WTC11 (cell line): ENCODE data around the gene DYNLRB2. TPM values are rescaled to one million over a fixed set of nuclear protein-coding genes. Genes with fewer than 3 reads are reported as not detected.

Experiments used
- ATAC-seq: fragments of 200-7000 bp; cut with Tn5 transposase; 2 replicates; pipeline ENCODE4 v1.10.0; 2021; ENCODE audit warnings: mild to moderate bottlenecking, moderate library complexity
- CTCF ChIA-PET: fragments of 300-600 bp; sonication (Branson Sonifier 250); formaldehyde crosslinking; loops from one replicate; lab custom pipeline; 2021; ENCODE audit warnings: antibody characterized with exemption; lab: Charles Lee
- POLR2A ChIA-PET: fragments of 350-600 bp; sonication (Branson Sonifier 250); formaldehyde crosslinking; loops from one replicate; lab custom pipeline; 2021; ENCODE audit warnings: antibody characterized with exemption; lab: Charles Lee
- DNase-seq: peaks from one replicate; pipeline ENCODE4 v3.0.0; 2021; ENCODE audit warnings: low spot score
- H3K27ac Mint-ChIP-seq: 2 replicates; pipeline ENCODE4 v1.8.0; 2021; ENCODE audit warnings: mixed read lengths
- H3K27me3 Mint-ChIP-seq: 2 replicates; pipeline ENCODE4 v1.8.0; 2021; ENCODE audit warnings: low read depth, mild to moderate bottlenecking, moderate library complexity, mixed read lengths
- H3K36me3 Mint-ChIP-seq: 2 replicates; pipeline ENCODE4 v1.8.0; 2021; ENCODE audit warnings: mixed read lengths
- H3K4me1 Mint-ChIP-seq: 2 replicates; pipeline ENCODE4 v1.8.0; 2022; ENCODE audit warnings: mixed read lengths
- H3K4me3 Mint-ChIP-seq: 2 replicates; pipeline ENCODE4 v1.8.0; 2021; ENCODE audit warnings: mild to moderate bottlenecking, moderate library complexity, mixed read lengths
- H3K9me3 Mint-ChIP-seq: 2 replicates; pipeline ENCODE4 v1.8.0; 2021; ENCODE audit warnings: mixed read lengths
- CREM ChIP-seq: sonication (generic); formaldehyde crosslinking; IDR thresholded peaks from 2 replicates; pipeline ENCODE4 v1.8.1; 2022; ENCODE audit warnings: mild to moderate bottlenecking, missing genetic modification reagents, moderate library complexity
- E2F5 ChIP-seq: sonication (generic); formaldehyde crosslinking; IDR thresholded peaks from 2 replicates; pipeline ENCODE4 v1.8.1; 2022; ENCODE audit warnings: mild to moderate bottlenecking, moderate library complexity, missing genetic modification reagents
- FOXJ3 ChIP-seq: sonication (generic); formaldehyde crosslinking; IDR thresholded peaks from 2 replicates; pipeline ENCODE4 v1.9.0; 2021; ENCODE audit warnings: missing genetic modification reagents, mild to moderate bottlenecking, borderline replicate concordance
- FOXK1 ChIP-seq: sonication (generic); formaldehyde crosslinking; IDR thresholded peaks from 2 replicates; pipeline ENCODE4 v1.8.0; 2022; ENCODE audit warnings: mild to moderate bottlenecking, moderate library complexity, missing genetic modification reagents
- FOXP4 ChIP-seq: sonication (generic); formaldehyde crosslinking; IDR thresholded peaks from 2 replicates; pipeline ENCODE4 v1.8.0; 2022; ENCODE audit warnings: mild to moderate bottlenecking, missing genetic modification reagents
- JAZF1 ChIP-seq: fragments of 250-450 bp; sonication (Bioruptor Pico); IDR thresholded peaks from 2 replicates; pipeline ENCODE4 v1.9.0; 2021; ENCODE audit warnings: moderate library complexity, mild to moderate bottlenecking, inconsistent platforms
- JUN ChIP-seq: sonication (generic); formaldehyde crosslinking; IDR thresholded peaks from 2 replicates; pipeline ENCODE4 v1.8.0; 2023; ENCODE audit warnings: mild to moderate bottlenecking, missing genetic modification reagents
- NR1H2 ChIP-seq: sonication (generic); formaldehyde crosslinking; IDR thresholded peaks from 2 replicates; pipeline ENCODE4 v1.9.0; 2021; ENCODE audit warnings: mild to moderate bottlenecking, moderate library complexity, missing genetic modification reagents
- OVOL2 ChIP-seq: fragments of 250-450 bp; sonication (Bioruptor Pico); IDR thresholded peaks from 2 replicates; pipeline ENCODE4 v1.9.0; 2021; ENCODE audit warnings: mild to moderate bottlenecking, borderline replicate concordance
- RORB ChIP-seq: fragments of 250-450 bp; sonication (Bioruptor Pico); IDR thresholded peaks from 2 replicates; pipeline ENCODE4 v1.9.0; 2021; ENCODE audit warnings: mild to moderate bottlenecking
- SMAD3 ChIP-seq: sonication (generic); formaldehyde crosslinking; IDR thresholded peaks from 2 replicates; pipeline ENCODE4 v1.8.0; 2022; ENCODE audit warnings: missing genetic modification reagents, mild to moderate bottlenecking, borderline replicate concordance
- SP1 ChIP-seq: sonication (generic); formaldehyde crosslinking; conservative IDR thresholded peaks from 2 replicates; pipeline ENCODE4 v1.8.1; 2022; ENCODE audit warnings: missing genetic modification reagents
- TP53 ChIP-seq: sonication (generic); formaldehyde crosslinking; IDR thresholded peaks from 2 replicates; pipeline ENCODE4 v1.8.1; 2023; ENCODE audit warnings: mild to moderate bottlenecking, missing genetic modification reagents
- ZBTB21 ChIP-seq: sonication (generic); formaldehyde crosslinking; IDR thresholded peaks from 2 replicates; pipeline ENCODE4 v1.8.1; 2023; ENCODE audit warnings: mild to moderate bottlenecking, missing genetic modification reagents, borderline replicate concordance
- ZNF138 ChIP-seq: sonication (generic); formaldehyde crosslinking; conservative IDR thresholded peaks from 2 replicates; pipeline ENCODE4 v1.8.1; 2022; ENCODE audit warnings: mild to moderate bottlenecking, moderate library complexity, missing genetic modification reagents
- ZNF219 ChIP-seq: sonication (generic); formaldehyde crosslinking; IDR thresholded peaks from 2 replicates; pipeline ENCODE4 v1.8.0; 2023; ENCODE audit warnings: missing genetic modification reagents, mild to moderate bottlenecking, borderline replicate concordance
- ZNF671 ChIP-seq: fragments of 250-450 bp; sonication (Bioruptor Pico); IDR thresholded peaks from 2 replicates; pipeline ENCODE4 v1.8.0; 2021; ENCODE audit warnings: mild to moderate bottlenecking
- total RNA-seq: library from RNA; stranded (reverse); gene quantifications from 3 replicates; pipeline ENCODE4 v1.2.3, GENCODE V29; 2021
- TF ChIP-seq, protein P1 (sequence below): sonication (generic); formaldehyde crosslinking; conservative IDR thresholded peaks from 2 replicates; pipeline ENCODE4 v1.8.1; 2023; ENCODE audit warnings: mild to moderate bottlenecking, low read depth, missing genetic modification reagents, moderate library complexity
- TF ChIP-seq, protein P2 (sequence below): sonication (generic); formaldehyde crosslinking; conservative IDR thresholded peaks from 2 replicates; pipeline ENCODE4 v1.8.1; 2022; ENCODE audit warnings: mild to moderate bottlenecking, missing genetic modification reagents
- TF ChIP-seq, protein P3 (sequence below): sonication (generic); formaldehyde crosslinking; IDR thresholded peaks from 2 replicates; pipeline ENCODE4 v1.8.1; 2023; ENCODE audit warnings: mild to moderate bottlenecking, missing genetic modification reagents, moderate library complexity

The DYNLRB2 gene
- total RNA-seq, 1 experiment from 2014 or later = not detected

GRCh38 chr16:80544326-80544725, 3.5 kb downstream of the DYNLRB2 start:
- TF ChIP-seq ZBTB21 (CRISPR knock-in tag) (no peak), SP1 (CRISPR knock-in tag) (no peak), E2F5 (CRISPR knock-in tag) (no peak), ZNF671 (CRISPR knock-in tag) (no peak), FOXP4 (CRISPR knock-in tag) (no peak)
- H3K4me3 Mint-ChIP-seq = no peak overlapping the region
- H3K27me3 Mint-ChIP-seq = peaks cover 33% of the 10 kb centered on the region
- CTCF ChIA-PET = interaction anchor here (1.5 kb wide), 1 partner anchor 17 kb away, joined by 5 read pairs; no protein-coding TSS in a partner anchor
- peaks cover 7% of the 10 kb centered on the region for H3K9me3 Mint-ChIP-seq
- peaks cover 14% of the 10 kb centered on the region for H3K4me1 Mint-ChIP-seq
- no peaks in the 10 kb centered on the region for H3K36me3 Mint-ChIP-seq
- POLR2A ChIA-PET = no interaction called here
- DNase-seq = no peak
- H3K27ac Mint-ChIP-seq = no peak overlapping the region
- no peak for ATAC-seq

GRCh38 chr16:80546249-80546648, 5.5 kb downstream of the DYNLRB2 start:
- ChIA-PET CTCF (no interaction called here), POLR2A (no interaction called here)
- TF ChIP-seq JUN (CRISPR knock-in tag) (no peak), JAZF1 (no peak), OVOL2 (CRISPR knock-in tag) (no peak)
- TF ChIP-seq, protein P1, sequence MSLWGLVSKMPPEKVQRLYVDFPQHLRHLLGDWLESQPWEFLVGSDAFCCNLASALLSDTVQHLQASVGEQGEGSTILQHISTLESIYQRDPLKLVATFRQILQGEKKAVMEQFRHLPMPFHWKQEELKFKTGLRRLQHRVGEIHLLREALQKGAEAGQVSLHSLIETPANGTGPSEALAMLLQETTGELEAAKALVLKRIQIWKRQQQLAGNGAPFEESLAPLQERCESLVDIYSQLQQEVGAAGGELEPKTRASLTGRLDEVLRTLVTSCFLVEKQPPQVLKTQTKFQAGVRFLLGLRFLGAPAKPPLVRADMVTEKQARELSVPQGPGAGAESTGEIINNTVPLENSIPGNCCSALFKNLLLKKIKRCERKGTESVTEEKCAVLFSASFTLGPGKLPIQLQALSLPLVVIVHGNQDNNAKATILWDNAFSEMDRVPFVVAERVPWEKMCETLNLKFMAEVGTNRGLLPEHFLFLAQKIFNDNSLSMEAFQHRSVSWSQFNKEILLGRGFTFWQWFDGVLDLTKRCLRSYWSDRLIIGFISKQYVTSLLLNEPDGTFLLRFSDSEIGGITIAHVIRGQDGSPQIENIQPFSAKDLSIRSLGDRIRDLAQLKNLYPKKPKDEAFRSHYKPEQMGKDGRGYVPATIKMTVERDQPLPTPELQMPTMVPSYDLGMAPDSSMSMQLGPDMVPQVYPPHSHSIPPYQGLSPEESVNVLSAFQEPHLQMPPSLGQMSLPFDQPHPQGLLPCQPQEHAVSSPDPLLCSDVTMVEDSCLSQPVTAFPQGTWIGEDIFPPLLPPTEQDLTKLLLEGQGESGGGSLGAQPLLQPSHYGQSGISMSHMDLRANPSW (CRISPR knock-in tag) = no peak
- peaks cover 17% of the 10 kb centered on the region for H3K27me3 Mint-ChIP-seq
- no peak overlapping the region for H3K27ac Mint-ChIP-seq
- no peaks in the 10 kb centered on the region for H3K9me3 Mint-ChIP-seq
- H3K36me3 Mint-ChIP-seq = no peaks in the 10 kb centered on the region
- peaks cover 4% of the 10 kb centered on the region; the same call in 1 of the 2 replicates for H3K4me1 Mint-ChIP-seq
- ATAC-seq = no peak
- DNase-seq = no peak
- no peak overlapping the region for H3K4me3 Mint-ChIP-seq

DNA sequence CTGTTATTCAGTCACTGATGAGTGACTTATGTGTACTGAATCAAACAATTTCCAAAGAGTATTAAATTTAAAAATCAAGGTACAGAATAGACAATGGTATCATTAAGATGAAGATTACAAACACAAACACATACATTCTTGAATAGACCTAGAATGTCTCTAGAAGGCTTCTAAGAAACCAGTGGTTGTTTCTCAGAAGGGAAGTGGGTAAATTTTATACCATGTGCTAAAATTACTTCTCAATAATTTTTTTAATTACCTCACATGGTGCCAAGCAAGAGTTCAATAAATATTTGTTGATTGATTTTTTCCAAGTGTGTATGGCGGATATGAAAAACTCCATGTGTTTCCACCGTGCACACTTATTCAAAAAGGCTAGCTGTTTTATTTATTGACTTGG, 6.4 kb downstream of the DYNLRB2 start:
- CTCF ChIA-PET = no interaction called here
- POLR2A ChIA-PET = no interaction called here
- no peak overlapping the region for H3K27ac Mint-ChIP-seq
- H3K9me3 Mint-ChIP-seq = no peaks in the 10 kb centered on the region
- TF ChIP-seq FOXK1 (CRISPR knock-in tag) (no peak), OVOL2 (CRISPR knock-in tag) (no peak), JAZF1 (no peak), CREM (CRISPR knock-in tag) (no peak), NR1H2 (CRISPR knock-in tag) (no peak)
- DNase-seq = no peak
- H3K4me1 Mint-ChIP-seq = no peaks in the 10 kb centered on the region
- ATAC-seq = no peak
- peaks cover 10% of the 10 kb centered on the region for H3K27me3 Mint-ChIP-seq
- no peaks in the 10 kb centered on the region for H3K36me3 Mint-ChIP-seq
- no peak overlapping the region for H3K4me3 Mint-ChIP-seq

- ChIA-PET CTCF (no interaction called here), POLR2A (no interaction called here)
- DNase-seq = no peak
- Mint-ChIP-seq H3K27me3 (no peaks in the 10 kb centered on the region), H3K9me3 (no peaks in the 10 kb centered on the region), H3K36me3 (no peaks in the 10 kb centered on the region), H3K27ac (no peak overlapping the region), H3K4me3 (no peak overlapping the region), H3K4me1 (no peaks in the 10 kb centered on the region)
- no peak for ATAC-seq
- TF ChIP-seq FOXJ3 (CRISPR knock-in tag) (no peak), RORB (CRISPR knock-in tag) (no peak), SMAD3 (no peak), ZNF219 (CRISPR knock-in tag) (no peak), ZNF138 (CRISPR knock-in tag) (no peak), TP53 (CRISPR knock-in tag) (no peak), FOXP4 (CRISPR knock-in tag) (no peak)
- TF ChIP-seq, protein P2, sequence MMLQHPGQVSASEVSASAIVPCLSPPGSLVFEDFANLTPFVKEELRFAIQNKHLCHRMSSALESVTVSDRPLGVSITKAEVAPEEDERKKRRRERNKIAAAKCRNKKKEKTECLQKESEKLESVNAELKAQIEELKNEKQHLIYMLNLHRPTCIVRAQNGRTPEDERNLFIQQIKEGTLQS (CRISPR knock-in tag) = no peak
- TF ChIP-seq, protein P3, sequence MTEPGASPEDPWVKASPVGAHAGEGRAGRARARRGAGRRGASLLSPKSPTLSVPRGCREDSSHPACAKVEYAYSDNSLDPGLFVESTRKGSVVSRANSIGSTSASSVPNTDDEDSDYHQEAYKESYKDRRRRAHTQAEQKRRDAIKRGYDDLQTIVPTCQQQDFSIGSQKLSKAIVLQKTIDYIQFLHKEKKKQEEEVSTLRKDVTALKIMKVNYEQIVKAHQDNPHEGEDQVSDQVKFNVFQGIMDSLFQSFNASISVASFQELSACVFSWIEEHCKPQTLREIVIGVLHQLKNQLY (CRISPR knock-in tag) = no peak
These were observed 11.5 kb downstream of the DYNLRB2 start for GRCh38 chr16:80552277-80552676.
